Urinary bladder (tissue), 4 donors: ENCODE measurements around the gene RTP1. TPM values are rescaled to one million over a fixed set of nuclear protein-coding genes. Genes with fewer than 3 reads are reported as not detected.
"Not testable (repeated sequence)": the region's sequence is repeated elsewhere in the genome, so short reads cannot be mapped to it uniquely, and the experiment has no call there.

Experiments
- DNase-seq: peaks from one replicate; pipeline ENCODE4 v3.0.0-alpha.2; 2015; ENCODE audit errors: extremely low spot score
- H3K27ac ChIP-seq: one replicate; pipeline ENCODE4 v1.5.1; 2013; ENCODE audit warnings: low read depth, mild to moderate bottlenecking, moderate library complexity
- H3K36me3 ChIP-seq: one replicate; pipeline ENCODE4 v1.6.1; 2013; ENCODE audit warnings: mild to moderate bottlenecking, moderate library complexity; ENCODE audit not compliant: insufficient read depth
- H3K4me1 ChIP-seq: one replicate; pipeline ENCODE4 v1.6.1; 2013; ENCODE audit warnings: mild to moderate bottlenecking, moderate library complexity; ENCODE audit not compliant: insufficient read depth
- H3K4me3 ChIP-seq: one replicate; pipeline ENCODE4 v1.5.1; 2013; ENCODE audit warnings: low read depth, low read length
- WGBS: extraction: QIAGEN DNeasy Blood & Tissue Kit; methylation state at CpG from one replicate; pipeline ENCODE4 v1.1.7; 2013; 5-methylcytosine and 5-hydroxymethylcytosine counted together
- polyA plus RNA-seq: library from polyadenylated mRNA; stranded (reverse); fragments of 200-250 nt; gene quantifications from one replicate; pipeline ENCODE4 v1.2.3, GENCODE V29; 2013
- total RNA-seq: library from RNA; depleted of rRNA; stranded (reverse); fragments of >200 nt; gene quantifications from one replicate; pipeline ENCODE4 v1.2.3, GENCODE V29; 2014
- donor health status: healthy with polysubstance abuse.
- donor health status: healthy.

Gene RTP1
- not detected for total RNA-seq
- not detected for polyA plus RNA-seq

GRCh38 chr3:187197335-187197649, at the start of gene RTP1:
TSS of gene RTP1 (plus strand) at chr3:187197486. CDS start at chr3:187197516, 30 bp downstream.
- H3K4me3 ChIP-seq = no peak within 1 kb of the TSS
- no peaks in the 10 kb centered on the region for H3K4me1 ChIP-seq
- no peaks in the 10 kb centered on the region for H3K36me3 ChIP-seq
- no peak within 1 kb of the TSS for H3K27ac ChIP-seq
- WGBS = 64% methylated on average over 8 of the region's 8 CpGs
- no peak for DNase-seq

GRCh38 chr3:187150186-187150585, 47.1 kb upstream of the RTP1 start:
- H3K27ac ChIP-seq = no peak overlapping the region
- no peaks in the 10 kb centered on the region for H3K36me3 ChIP-seq
- WGBS = 94% methylated on average over 7 of the region's 7 CpGs
- no peak overlapping the region for H3K4me3 ChIP-seq
- no peaks in the 10 kb centered on the region for H3K4me1 ChIP-seq
- no peak for DNase-seq

- 85% methylated on average over 2 of the region's 2 CpGs for WGBS
- H3K4me1 ChIP-seq = no peaks in the 10 kb centered on the region
Observed at GRCh38 chr3:187150599-187150998, 46.7 kb upstream of the RTP1 start.

GRCh38 chr3:187161556-187161955, 35.7 kb upstream of the RTP1 start:
- Histone ChIP-seq H3K36me3 (no peaks in the 10 kb centered on the region), H3K4me3 (no peak overlapping the region), H3K4me1 (no peaks in the 10 kb centered on the region), H3K27ac (no peak overlapping the region)
- DNase-seq = no peak

More at GRCh38 chr3:187150599-187150998, 46.7 kb upstream of the RTP1 start:
- H3K4me3 ChIP-seq = no peak overlapping the region
- no peaks in the 10 kb centered on the region for H3K36me3 ChIP-seq
- H3K27ac ChIP-seq = no peak overlapping the region
- DNase-seq = no peak

GRCh38 chr3:187162265-187162953, 34.9 kb upstream of the RTP1 start:
- no peaks in the 10 kb centered on the region for H3K4me1 ChIP-seq
- 60% methylated on average over 6 of the region's 6 CpGs for WGBS
- no peak for DNase-seq
- no peaks in the 10 kb centered on the region for H3K36me3 ChIP-seq
- no peak overlapping the region for H3K4me3 ChIP-seq
- no peak overlapping the region for H3K27ac ChIP-seq

- Histone ChIP-seq H3K4me1 (no peaks in the 10 kb centered on the region), H3K27ac (no peak overlapping the region), H3K36me3 (no peaks in the 10 kb centered on the region), H3K4me3 (no peak overlapping the region)
- DNase-seq = peak; percentile 32
- WGBS = 0% methylated on average over 3 of the region's 3 CpGs
Observed at GRCh38 chr3:187165144-187165543, 32.1 kb upstream of the RTP1 start.

GRCh38 chr3:187166750-187167149, 30.5 kb upstream of the RTP1 start:
- Histone ChIP-seq H3K36me3 (no peaks in the 10 kb centered on the region), H3K4me1 (no peaks in the 10 kb centered on the region), H3K27ac (no peak overlapping the region), H3K4me3 (no peak overlapping the region)
- no peak for DNase-seq
- WGBS = 89% methylated on average over 8 of the region's 8 CpGs

- H3K4me3 ChIP-seq = no peak overlapping the region
- no peaks in the 10 kb centered on the region for H3K36me3 ChIP-seq
- no peak overlapping the region for H3K27ac ChIP-seq
- no peaks in the 10 kb centered on the region for H3K4me1 ChIP-seq
- 53% methylated on average over 5 of the region's 5 CpGs for WGBS
- DNase-seq = no peak
Observed at GRCh38 chr3:187167777-187168176, 29.5 kb upstream of the RTP1 start.

GRCh38 chr3:187169231-187169960, 27.9 kb upstream of the RTP1 start:
- no peak overlapping the region for H3K4me3 ChIP-seq
- WGBS = 78% methylated on average over 2 of the region's 2 CpGs
- no peak for DNase-seq
- H3K27ac ChIP-seq = no peak overlapping the region
- no peaks in the 10 kb centered on the region for H3K4me1 ChIP-seq
- no peaks in the 10 kb centered on the region for H3K36me3 ChIP-seq

- H3K4me3 ChIP-seq, H3K36me3 ChIP-seq, H3K27ac ChIP-seq, DNase-seq, H3K4me1 ChIP-seq: not testable (repeated sequence)
- 89% methylated on average over 5 of the region's 5 CpGs for WGBS
Observed at GRCh38 chr3:187170911-187171310, 26.4 kb upstream of the RTP1 start.

GRCh38 chr3:187172929-187173328, 24.4 kb upstream of the RTP1 start:
- WGBS = 90% methylated on average over 2 of the region's 2 CpGs
- no peak overlapping the region for H3K4me3 ChIP-seq
- H3K36me3 ChIP-seq = no peaks in the 10 kb centered on the region
- H3K4me1 ChIP-seq = no peaks in the 10 kb centered on the region
- no peak for DNase-seq
- H3K27ac ChIP-seq = no peak overlapping the region

GRCh38 chr3:187181454-187182170, 15.7 kb upstream of the RTP1 start:
- Histone ChIP-seq H3K36me3 (no peaks in the 10 kb centered on the region), H3K27ac (no peak overlapping the region), H3K4me1 (peaks cover 2% of the 10 kb centered on the region), H3K4me3 (no peak overlapping the region)
- 88% methylated on average over 7 of the region's 7 CpGs for WGBS
- no peak for DNase-seq

- no peak for DNase-seq
- Histone ChIP-seq H3K4me3 (no peak overlapping the region), H3K4me1 (peaks cover 2% of the 10 kb centered on the region), H3K27ac (no peak overlapping the region), H3K36me3 (no peaks in the 10 kb centered on the region)
- WGBS = 53% methylated on average over 7 of the region's 7 CpGs
Observed at GRCh38 chr3:187183210-187183862, 13.9 kb upstream of the RTP1 start.
